Epithelial cell of proximal tubule (primary cell): ENCODE data around the gene C2CD2. TPM values are rescaled to one million over a fixed set of nuclear protein-coding genes. Genes with fewer than 3 reads are reported as not detected.

Experiments used
- DNase-seq: peaks from one replicate; pipeline ENCODE4 v3.0.0-alpha.2; 2011; ENCODE audit warnings: low read depth
- H3K4me3 ChIP-seq: 2 replicates; pipeline ENCODE4 v1.5.1; 2011; ENCODE audit warnings: low read depth, mild to moderate bottlenecking, low read length
- CTCF ChIP-seq: conservative IDR thresholded peaks from 2 replicates; pipeline ENCODE4 v1.5.1; 2012; ENCODE audit warnings: low read depth, mild to moderate bottlenecking, low read length
- total RNA-seq: library from RNA; depleted of rRNA; stranded (reverse); fragments of >200 nt; gene quantifications from 2 replicates; pipeline ENCODE4 v1.2.3, GENCODE V29; 2015

The C2CD2 gene
- total RNA-seq, 1 donor from 2014 or later = 7.1 TPM

- DNase-seq = no peak
- no peak overlapping the region for H3K4me3 ChIP-seq
- no peak for TF ChIP-seq CTCF
These were observed 33.3 kb downstream of the C2CD2 start for GRCh38 chr21:41920476-41920875.

GRCh38 chr21:41919666-41920398 is 34.0 kb downstream of the C2CD2 start:
- no peak overlapping the region for H3K4me3 ChIP-seq
- no peak for DNase-seq
- no peak for TF ChIP-seq CTCF

- no peak overlapping the region for H3K4me3 ChIP-seq
- DNase-seq = no peak
- no peak for TF ChIP-seq CTCF
These were observed 35.1 kb downstream of the C2CD2 start for GRCh38 chr21:41918561-41919358.

- H3K4me3 ChIP-seq = no peak overlapping the region
- no peak for TF ChIP-seq CTCF
- DNase-seq = no peak
These were observed 36.3 kb downstream of the C2CD2 start for GRCh38 chr21:41917531-41917930.

GRCh38 chr21:41916888-41917433 is 36.9 kb downstream of the C2CD2 start:
- no peak overlapping the region for H3K4me3 ChIP-seq
- no peak for DNase-seq

GRCh38 chr21:41914965-41915364 is 38.9 kb downstream of the C2CD2 start:
- TF ChIP-seq CTCF = no peak
- H3K4me3 ChIP-seq = no peak overlapping the region
- DNase-seq = no peak

More at GRCh38 chr21:41916888-41917433, 36.9 kb downstream of the C2CD2 start:
- no peak for TF ChIP-seq CTCF
